C4-2B (cell line): ENCODE data around the gene UBXN7.
"Not testable (repeated sequence)": the region's sequence is repeated elsewhere in the genome, so short reads cannot be mapped to it uniquely, and the experiment has no call there.

Experiments
- CTCF ChIP-seq: fragments of 450-650 bp; conservative IDR thresholded peaks from 2 replicates; pipeline ENCODE4 v1.5.1; 2017; ENCODE audit warnings: mild to moderate bottlenecking
- ZFX ChIP-seq: fragments of 450-650 bp; IDR thresholded peaks from 2 replicates; pipeline ENCODE4 v1.6.1; 2017

- TF ChIP-seq CTCF, ZFX: not testable (repeated sequence)
Measured at GRCh38 chr3:196386034-196386433, 46.2 kb downstream of the UBXN7 start.
